Spleen (tissue), 11 donors: ENCODE measurements around the gene MORN3. TPM values are rescaled to one million over a fixed set of nuclear protein-coding genes. Genes with fewer than 3 reads are reported as not detected.

Experiments used
- DNase-seq: peaks from one replicate; pipeline ENCODE4 v3.0.0-alpha.2; 2020
- H3K27ac ChIP-seq, 8 donors: fragments of 200-600 bp; sonication (generic) in 7 of 8; 1 replicate in 4 of 8; 2 replicates in 4 of 8; pipeline versions ENCODE4 v1.5.0 to v1.8.0; 2016 to 2021; ENCODE audit warnings: inconsistent platforms in 4 of 8, mild to moderate bottlenecking in 4 of 8, moderate library complexity in 1 of 8
- H3K27me3 ChIP-seq, 7 donors: fragments of 200-600 bp; sonication (generic) in 6 of 7; replicated peaks in 1 of 7; 1 replicate in 4 of 7; 2 replicates in 3 of 7; pipeline versions ENCODE4 v1.5.0 to v1.8.0; 2016 to 2021; ENCODE audit warnings: inconsistent platforms in 3 of 7, mild to moderate bottlenecking in 1 of 7
- H3K36me3 ChIP-seq, 6 donors: fragments of 200-600 bp; sonication (generic) in 5 of 6; 1 replicate in 4 of 6; 2 replicates in 2 of 6; pipeline versions ENCODE4 v1.5.0 to v1.8.0; 2016 to 2021; ENCODE audit warnings: inconsistent platforms in 2 of 6
- H3K4me1 ChIP-seq, 6 donors: fragments of 200-600 bp; sonication (generic) in 5 of 6; 1 replicate in 3 of 6; 2 replicates in 3 of 6; pipeline versions ENCODE4 v1.5.0 to v1.8.0; 2016 to 2021; ENCODE audit warnings: inconsistent platforms in 3 of 6
- H3K4me3 ChIP-seq, 8 donors: fragments of 200-600 bp; sonication (generic) in 7 of 8; 1 replicate in 4 of 8; 2 replicates in 4 of 8; pipeline versions ENCODE4 v1.5.0 to v1.8.0; 2016 to 2021; ENCODE audit warnings: inconsistent platforms in 4 of 8, mild to moderate bottlenecking in 4 of 8, moderate library complexity in 2 of 8
- H3K9me3 ChIP-seq, 8 donors: fragments of 200-600 bp; sonication (generic) in 7 of 8; 1 replicate in 4 of 8; 2 replicates in 4 of 8; pipeline versions ENCODE4 v1.5.0 to v1.8.0; 2016 to 2021; ENCODE audit warnings: inconsistent platforms in 4 of 8
- CTCF ChIP-seq, 11 experiments: fragments of 200-600 bp in 7 of 11; fragments of 450-650 bp in 4 of 11; sonication (generic) in 4 of 11; IDR thresholded peaks in 8 of 11; conservative IDR thresholded peaks in 3 of 11; 1 replicate in 7 of 11; 2 replicates in 4 of 11; pipeline versions ENCODE4 v1.4.0 to v1.8.0; 2016 to 2021; ENCODE audit warnings: antibody characterized with exemption in 11 of 11, inconsistent platforms in 4 of 11, mild to moderate bottlenecking in 1 of 11
- POLR2A ChIP-seq, 3 donors: fragments of 450-650 bp; IDR thresholded peaks; one replicate each; pipeline ENCODE4 v1.5.1; 2017; ENCODE audit warnings: antibody characterized with exemption in 3 of 3, mild to moderate bottlenecking in 1 of 3
- POLR2AphosphoS5 ChIP-seq, 3 donors: sonication (generic); formaldehyde crosslinking; IDR thresholded peaks; one replicate each; pipeline ENCODE4 v1.5.1; 2017; ENCODE audit warnings: antibody characterized with exemption in 3 of 3
- WGBS, 5 donors: extraction: QIAGEN DNeasy Blood & Tissue Kit in 3 of 5; methylation state at CpG; one replicate each; pipeline versions ENCODE4 v1.1.5 to v1.1.7; 2013 to 2018; 5-methylcytosine and 5-hydroxymethylcytosine counted together
- intact Hi-C: fragments of 100-400 bp; cut with DNase I; formaldehyde crosslinking; loops from one replicate; pipeline ENCODE4 v1.15.0; 2023; ENCODE audit warnings: low total_unique reads
- polyA plus RNA-seq, 3 donors: library from polyadenylated mRNA; stranded (reverse); fragments of 200-250 nt; gene quantifications; one replicate each; pipeline ENCODE4 v1.2.1, GENCODE V29; 2013
- total RNA-seq, 7 donors: library from RNA; depleted of rRNA in 3 of 7; stranded (reverse); fragments of >200 nt in 3 of 7; fragmentation: NEBNext Ultra II Directional in 4 of 7; extraction: Animal tissue kit (Norgen Biotek cat#: 25700) in 4 of 7; gene quantifications; one replicate each; pipeline versions ENCODE4 v1.1.0 to v1.2.1, GENCODE V29; 2016 to 2021
- donor health status: healthy with polysubstance abuse.
- donor health status: DM: no; HTN: no; CAD: no; lungs with moderate emphysema.
- donor health status: DM: no; HTN: no; CAD: no.
- donor health status: Bipolar disorder and iron deficiency.
- donor health status: healthy.
- donor health status: DM: no; HTN: no; CAD: no.
- donor health status: DM: yes; HTN: yes; CAD: no.

The MORN3 gene
- total and polyA plus RNA-seq, 10 donors = 0.17 to 2.5 (median 1.0) TPM; not detected in 1

DNA sequence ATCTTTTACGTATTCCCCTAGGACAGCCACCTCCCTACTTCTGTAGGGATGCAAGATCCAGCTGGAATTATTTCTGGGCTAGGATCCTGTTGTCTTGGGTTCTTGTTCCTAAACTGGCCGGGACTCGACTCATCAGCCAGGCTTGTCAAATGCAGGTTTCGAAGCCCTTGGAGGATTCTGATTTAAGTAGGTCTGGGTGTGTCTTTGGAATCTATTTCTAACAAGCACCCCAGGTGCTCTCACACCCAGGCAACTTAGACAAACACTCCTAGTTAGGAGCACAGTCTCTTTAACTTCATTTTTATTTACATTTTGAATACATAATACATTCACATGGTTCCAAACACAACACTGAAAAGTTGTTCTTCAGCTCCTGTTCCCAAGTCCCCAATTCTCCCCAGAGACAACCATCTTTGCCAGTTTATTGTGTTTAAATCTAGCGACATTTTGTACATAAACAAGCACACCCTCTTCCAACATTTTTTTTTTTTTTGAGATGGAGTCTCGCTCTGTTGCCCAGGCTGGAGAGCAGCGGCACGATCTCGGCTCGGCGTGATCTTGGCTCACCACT is 20.9 kb downstream of the MORN3 start:
- Histone ChIP-seq H3K9me3 (no peaks in the 10 kb centered on the region), H3K27me3 (no peaks in the 10 kb centered on the region), H3K4me3 (no peak overlapping the region), H3K4me1 (peaks cover 0 to 39% (median 11%) of the 10 kb centered on the region in 6 donors), H3K36me3 (peaks cover 0 to 55% (median 7%) of the 10 kb centered on the region in 6 donors), H3K27ac (peak overlapping the region in 2 of 8 donors; percentile 71 to 77)
- no peak for TF ChIP-seq CTCF (IDR thresholded peaks at IDR 0.05 in 8 of 11, conservative IDR thresholded peaks at IDR 0.05 in 3 of 11)
- TF ChIP-seq POLR2AphosphoS5 (IDR thresholded peaks at IDR 0.05) = no peak
- TF ChIP-seq POLR2A (IDR thresholded peaks at IDR 0.05) = no peak
- no peak for DNase-seq
- intact Hi-C loops = no loop called here
- 95 to 99% (median 96%) methylated on average over 11 of the region's 11 CpGs for WGBS, 5 donors

DNA sequence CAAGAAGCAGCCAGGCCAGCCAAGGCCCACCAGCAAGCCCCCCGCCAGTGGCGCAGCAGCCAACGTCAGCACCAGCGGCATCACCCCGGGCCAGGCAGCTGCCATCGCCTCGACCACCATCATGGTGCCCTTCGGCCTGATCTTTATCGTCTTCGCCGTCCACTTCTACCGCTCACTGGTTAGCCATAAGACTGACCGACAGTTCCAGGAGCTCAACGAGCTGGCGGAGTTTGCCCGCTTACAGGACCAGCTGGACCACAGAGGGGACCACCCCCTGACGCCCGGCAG is 28.2 kb downstream of the MORN3 start:
- Histone ChIP-seq H3K9me3 (no peaks in the 10 kb centered on the region), H3K4me1 (peaks cover 15 to 50% (median 26%) of the 10 kb centered on the region in 6 donors), H3K4me3 (no peak overlapping the region), H3K36me3 (peaks cover 0 to 74% (median 30%) of the 10 kb centered on the region in 6 donors), H3K27me3 (no peaks in the 10 kb centered on the region), H3K27ac (peak overlapping the region in 2 of 8 donors; percentile 12 to 16)
- WGBS, 5 donors = 92 to 94% (median 92%) methylated on average over 17 to 18 of the region's 18 CpGs
- no peak for DNase-seq
- intact Hi-C loops = no loop called here
- no peak for TF ChIP-seq POLR2A (IDR thresholded peaks at IDR 0.05)
- TF ChIP-seq CTCF (IDR thresholded peaks at IDR 0.05 in 8 of 11, conservative IDR thresholded peaks at IDR 0.05 in 3 of 11) = no peak
- TF ChIP-seq POLR2AphosphoS5 (IDR thresholded peaks at IDR 0.05) = peak in 1 of 3 donors; percentile 55

GRCh38 chr12:121638298-121639202 is 30.9 kb downstream of the MORN3 start:
- Histone ChIP-seq H3K27ac (peak overlapping the region in 6 of 8 donors; percentile 44 to 93 (median 85)), H3K4me3 (no peak overlapping the region), H3K9me3 (no peaks in the 10 kb centered on the region), H3K36me3 (peaks cover 0 to 52% (median 23%) of the 10 kb centered on the region in 6 donors), H3K4me1 (peaks cover 20 to 71% (median 39%) of the 10 kb centered on the region in 6 donors), H3K27me3 (no peaks in the 10 kb centered on the region)
- intact Hi-C loops = no loop called here
- 86 to 97% (median 93%) methylated on average over 8 to 14 of the region's 14 CpGs for WGBS, 5 donors
- TF ChIP-seq POLR2A (IDR thresholded peaks at IDR 0.05) (no peak), POLR2AphosphoS5 (IDR thresholded peaks at IDR 0.05) (no peak), CTCF (IDR thresholded peaks at IDR 0.05 in 8 of 11, conservative IDR thresholded peaks at IDR 0.05 in 3 of 11) (no peak)
- DNase-seq = no peak
